GM12865 (cell line): Measurements from ENCODE around the gene NCOA3.

Experiments used
- DNase-seq: peaks from one replicate; pipeline ENCODE4 v3.0.0; 2010; ENCODE audit warnings: low read depth
- H3K4me3 ChIP-seq: 2 replicates; pipeline ENCODE4 v1.5.1; 2011; ENCODE audit warnings: mild to moderate bottlenecking, low read depth, low read length, control low read depth
- CTCF ChIP-seq: IDR thresholded peaks from 2 replicates; pipeline ENCODE4 v1.5.1; 2011; ENCODE audit warnings: low read length, control low read depth, low read depth, inconsistent platforms; ENCODE audit not compliant: insufficient read depth; ENCODE audit errors: missing control alignments

Gene NCOA3

GRCh38 chr20:47664744-47665143, 163.1 kb downstream of the NCOA3 start:
- H3K4me3 ChIP-seq = no peak overlapping the region
- no peak for DNase-seq
- no peak for TF ChIP-seq CTCF

- no peak for DNase-seq
- no peak overlapping the region for H3K4me3 ChIP-seq
- TF ChIP-seq CTCF = no peak
Observed at GRCh38 chr20:47665221-47665991, 163.7 kb downstream of the NCOA3 start.

GRCh38 chr20:47666304-47666703, 164.6 kb downstream of the NCOA3 start:
- no peak for DNase-seq
- H3K4me3 ChIP-seq = no peak overlapping the region
- no peak for TF ChIP-seq CTCF

GRCh38 chr20:47667086-47667485, 165.4 kb downstream of the NCOA3 start:
- TF ChIP-seq CTCF = no peak
- no peak overlapping the region for H3K4me3 ChIP-seq
- DNase-seq = no peak

- peak; percentile 17 for DNase-seq
- H3K4me3 ChIP-seq = no peak overlapping the region
- no peak for TF ChIP-seq CTCF
Observed at GRCh38 chr20:47667531-47668312, 166.0 kb downstream of the NCOA3 start.

GRCh38 chr20:47668313-47669151, 166.8 kb downstream of the NCOA3 start:
- peak; percentile 26 for DNase-seq
- TF ChIP-seq CTCF = no peak
- H3K4me3 ChIP-seq = no peak overlapping the region
